Astrocyte (in vitro differentiated cells and primary cell): Measurements from ENCODE around the gene MPND.

Source experiments
- CTCF ChIP-seq: IDR thresholded peaks from 2 replicates; pipeline ENCODE4 v1.5.1; 2011; ENCODE audit warnings: low read depth, mild to moderate bottlenecking, inconsistent platforms, low read length, moderate library complexity; ENCODE audit not compliant: insufficient read depth
- EZH2 ChIP-seq: IDR thresholded peaks from 2 replicates; pipeline ENCODE4 v1.6.1; 2012; ENCODE audit warnings: mild to moderate bottlenecking, low read length, inconsistent platforms; ENCODE audit not compliant: insufficient read depth

GRCh38 chr19:4316956-4317355, 26.4 kb upstream of the MPND start:
- no peak for TF ChIP-seq CTCF
- TF ChIP-seq EZH2: no peak
